Hepatocyte (in vitro differentiated cells): ENCODE measurements around the gene GLIPR1. TPM values are rescaled to one million over a fixed set of nuclear protein-coding genes. Genes with fewer than 3 reads are reported as not detected.

Experiments used
- DNase-seq: peaks from one replicate; pipeline ENCODE4 v3.0.0-alpha.2; 2016; ENCODE audit warnings: low spot score
- H2AFZ ChIP-seq: fragments of 200-600 bp; sonication (generic); 2 replicates; pipeline ENCODE4 v1.6.0; 2016; ENCODE audit warnings: antibody characterized with exemption, mild to moderate bottlenecking
- H3K27ac ChIP-seq: fragments of 200-600 bp; sonication (generic); 2 replicates; pipeline ENCODE4 v1.5.1; 2016; ENCODE audit warnings: mild to moderate bottlenecking
- H3K27me3 ChIP-seq: fragments of 200-600 bp; sonication (generic); 2 replicates; pipeline ENCODE4 v1.6.1; 2016
- H3K36me3 ChIP-seq: fragments of 200-600 bp; sonication (generic); replicated peaks from 2 replicates; pipeline ENCODE4 v1.5.1; 2016; ENCODE audit warnings: low read depth; ENCODE audit not compliant: insufficient read depth
- H3K4me1 ChIP-seq: fragments of 200-600 bp; sonication (generic); 2 replicates; pipeline ENCODE4 v1.5.1; 2016; ENCODE audit warnings: mild to moderate bottlenecking, moderate library complexity; ENCODE audit not compliant: insufficient read depth
- H3K4me2 ChIP-seq: fragments of 200-600 bp; sonication (generic); 2 replicates; pipeline ENCODE4 v1.6.0; 2016
- H3K4me3 ChIP-seq: fragments of 200-600 bp; sonication (generic); 2 replicates; pipeline ENCODE4 v1.5.1; 2016; ENCODE audit warnings: mild to moderate bottlenecking
- H3K79me2 ChIP-seq: fragments of 200-600 bp; sonication (generic); 2 replicates; pipeline ENCODE4 v1.6.0; 2017; ENCODE audit warnings: mild to moderate bottlenecking
- H3K9me2 ChIP-seq: fragments of 200-600 bp; sonication (generic); replicated peaks from 2 replicates; pipeline ENCODE4 v1.6.0; 2017; ENCODE audit warnings: mild to moderate bottlenecking; ENCODE audit not compliant: insufficient read depth
- H3K9me3 ChIP-seq: fragments of 200-600 bp; sonication (generic); 2 replicates; pipeline ENCODE4 v1.5.1; 2016; ENCODE audit warnings: low read depth, mild to moderate bottlenecking
- H4K20me1 ChIP-seq: fragments of 200-600 bp; sonication (generic); 2 replicates; pipeline ENCODE4 v1.6.0; 2016; ENCODE audit warnings: mild to moderate bottlenecking; ENCODE audit not compliant: insufficient read depth, poor library complexity, severe bottlenecking
- CTCF ChIP-seq: fragments of 200-600 bp; sonication (generic); IDR thresholded peaks from 2 replicates; pipeline ENCODE4 v1.5.1; 2016; ENCODE audit warnings: antibody characterized with exemption, mild to moderate bottlenecking; ENCODE audit not compliant: poor library complexity
- EZH2 ChIP-seq: fragments of 200-600 bp; sonication (generic); IDR thresholded peaks from 2 replicates; pipeline ENCODE4 v1.6.1; 2016; ENCODE audit warnings: antibody characterized with exemption, mild to moderate bottlenecking, borderline replicate concordance
- EZH2phosphoT487 ChIP-seq: fragments of 200-600 bp; sonication (generic); IDR thresholded peaks from one replicate; pipeline ENCODE4 v1.6.1; 2018; ENCODE audit warnings: antibody characterized with exemption, mild to moderate bottlenecking, low read depth, moderate library complexity; ENCODE audit not compliant: unreplicated experiment, severe bottlenecking
- WGBS: methylation state at CpG from one replicate; pipeline ENCODE4 v1.1.6; 2016; ENCODE audit warnings: low lambda C conversion rate; ENCODE audit errors: missing lambda C conversion rate; 5-methylcytosine and 5-hydroxymethylcytosine counted together
- polyA plus RNA-seq: library from polyadenylated mRNA; unstranded; fragments of >200 nt; fragmentation: Nextera tagmentation; extraction: Ambion mirVana; gene quantifications from 2 replicates; pipeline ENCODE4 v1.2.1, GENCODE V29; 2016
- total RNA-seq: library from RNA; depleted of rRNA; stranded (reverse); fragments of >200 nt; gene quantifications from 2 replicates; pipeline ENCODE4 v1.2.3, GENCODE V29; 2014

The GLIPR1 gene
- total and polyA plus RNA-seq, 2 experiments from 2014 or later: 6.9 to 24.5 TPM

- Histone ChIP-seq H3K4me3 (no peak overlapping the region), H3K27me3 (no peaks in the 10 kb centered on the region), H3K4me2 (no peak overlapping the region), H3K9me2 (no peaks in the 10 kb centered on the region), H3K4me1 (no peaks in the 10 kb centered on the region), H2AFZ (no peak overlapping the region), H3K79me2 (no peaks in the 10 kb centered on the region), H3K36me3 (no peaks in the 10 kb centered on the region), H3K27ac (no peak overlapping the region), H4K20me1 (no peaks in the 10 kb centered on the region), H3K9me3 (no peaks in the 10 kb centered on the region)
- TF ChIP-seq EZH2phosphoT487: no peak
- no peak for TF ChIP-seq EZH2
- peak; percentile 76 for TF ChIP-seq CTCF
- WGBS: 24% methylated on average over 4 of the region's 4 CpGs
- DNase-seq: peak; percentile 57
Measured at GRCh38 chr12:75526655-75527511, 46.3 kb downstream of the GLIPR1 start.

DNA sequence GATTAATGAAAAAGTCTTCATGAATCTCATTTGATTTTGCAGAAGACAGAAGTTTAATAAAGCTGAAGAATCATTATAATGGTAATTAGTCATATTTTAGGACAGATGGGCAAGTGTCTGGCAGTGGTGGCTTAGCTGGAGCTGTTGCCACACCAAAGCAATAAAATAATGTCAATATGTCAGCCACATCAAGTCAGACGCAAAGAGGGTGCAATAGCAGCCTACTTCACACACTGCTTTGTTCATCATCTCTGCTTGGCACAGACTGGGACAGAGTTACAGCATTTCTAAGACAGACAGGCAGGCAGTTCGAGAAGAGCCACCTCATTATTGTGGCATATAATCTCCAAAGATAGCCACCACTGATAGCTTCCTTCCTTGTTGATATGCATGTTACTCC lies 47.7 kb downstream of the GLIPR1 start:
- Histone ChIP-seq H3K79me2 (no peaks in the 10 kb centered on the region), H3K27me3 (no peaks in the 10 kb centered on the region), H4K20me1 (no peaks in the 10 kb centered on the region), H3K9me2 (no peaks in the 10 kb centered on the region), H3K36me3 (no peaks in the 10 kb centered on the region), H3K27ac (no peak overlapping the region), H3K4me2 (no peak overlapping the region), H3K4me1 (no peaks in the 10 kb centered on the region), H2AFZ (no peak overlapping the region), H3K4me3 (no peak overlapping the region), H3K9me3 (no peaks in the 10 kb centered on the region)
- 65% methylated on average over 2 of the region's 2 CpGs for WGBS
- no peak for TF ChIP-seq CTCF
- DNase-seq: no peak

GRCh38 chr12:75528692-75529091 lies 48.1 kb downstream of the GLIPR1 start:
- WGBS: 69% methylated on average over 2 of the region's 2 CpGs
- H2AFZ ChIP-seq: no peak overlapping the region
- H3K4me2 ChIP-seq: no peak overlapping the region

More at GRCh38 chr12:75528692-75529091, 48.1 kb downstream of the GLIPR1 start:
- Histone ChIP-seq H3K9me2 (no peaks in the 10 kb centered on the region), H3K79me2 (no peaks in the 10 kb centered on the region), H3K4me1 (no peaks in the 10 kb centered on the region), H3K9me3 (no peaks in the 10 kb centered on the region), H3K4me3 (no peak overlapping the region), H3K36me3 (no peaks in the 10 kb centered on the region), H3K27me3 (no peaks in the 10 kb centered on the region), H4K20me1 (no peaks in the 10 kb centered on the region), H3K27ac (no peak overlapping the region)
- no peak for DNase-seq
- no peak for TF ChIP-seq CTCF
- no peak for TF ChIP-seq EZH2phosphoT487
- TF ChIP-seq EZH2: no peak
